PFSK-1 (cell line): Measurements from ENCODE around the gene ATP5F1A.

ENCODE experiments used
- FOXP2 ChIP-seq: optimal IDR thresholded peaks from 2 replicates; pipeline ENCODE3; 2011; ENCODE audit warnings: borderline replicate concordance, control low read depth, inconsistent platforms; ENCODE audit not compliant: insufficient read depth; ENCODE audit errors: extremely low read length, extremely low read depth
- POLR2AphosphoS5 ChIP-seq: IDR thresholded peaks from 2 replicates; pipeline ENCODE4 v1.6.1; 2012; ENCODE audit warnings: low read depth, mild to moderate bottlenecking, control low read depth, low read length, moderate library complexity
- TAF1 ChIP-seq: IDR thresholded peaks from 2 replicates; pipeline ENCODE4 v1.6.1; 2012; ENCODE audit warnings: low read length, control low read depth, borderline replicate concordance; ENCODE audit not compliant: insufficient read depth

GRCh38 chr18:46140173-46140572 lies 42.1 kb upstream of the ATP5F1A start:
- TF ChIP-seq FOXP2: no peak
- no peak for TF ChIP-seq TAF1
- no peak for TF ChIP-seq POLR2AphosphoS5
